ENCODE data around the gene LRP1.

LRP1 gene

DNA sequence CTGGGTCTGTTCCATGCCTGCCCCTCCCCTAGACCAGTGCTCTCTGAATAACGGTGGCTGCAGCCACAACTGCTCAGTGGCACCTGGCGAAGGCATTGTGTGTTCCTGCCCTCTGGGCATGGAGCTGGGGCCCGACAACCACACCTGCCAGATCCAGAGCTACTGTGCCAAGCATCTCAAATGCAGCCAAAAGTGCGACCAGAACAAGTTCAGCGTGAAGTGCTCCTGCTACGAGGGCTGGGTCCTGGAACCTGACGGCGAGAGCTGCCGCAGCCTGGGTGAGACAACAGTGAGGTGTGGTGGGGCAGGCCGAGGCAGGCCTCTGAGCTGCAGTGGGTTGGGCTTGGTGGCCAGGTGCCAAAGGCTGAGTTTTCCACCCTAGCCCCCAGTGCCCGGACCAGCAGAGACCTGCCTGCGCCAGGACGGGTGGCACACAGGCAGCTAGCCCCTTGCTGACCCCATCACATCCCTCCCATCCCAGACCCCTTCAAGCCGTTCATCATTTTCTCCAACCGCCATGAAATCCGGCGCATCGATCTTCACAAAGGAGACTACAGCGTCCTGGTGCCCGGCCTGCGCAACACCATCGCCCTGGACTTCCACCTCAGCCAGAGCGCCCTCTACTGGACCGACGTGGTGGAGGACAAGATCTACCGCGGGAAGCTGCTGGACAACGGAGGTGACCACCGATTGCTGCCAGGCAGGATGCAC lies 47.3 kb downstream of the LRP1 start:
- Histone ChIP-seq H3K9ac (no peak overlapping the region), H3K79me2 (no peaks in the 10 kb centered on the region), H2AFZ (no peak overlapping the region), H3K27me3 (ENCODE audit: control insufficient read depth, insufficient read depth, low read length) (no peaks in the 10 kb centered on the region), H3K4me2 (ENCODE audit: low read length) (no peak overlapping the region), H3K4me1 (no peaks in the 10 kb centered on the region), H3K36me3 (ENCODE audit: control insufficient read depth, insufficient read depth, low read length) (no peaks in the 10 kb centered on the region), H3K4me3 (ENCODE audit: low read depth, low read length) (no peak overlapping the region), H3K27ac (no peak overlapping the region), H3K9me3 (ENCODE audit: control insufficient read depth, low read length) (no peaks in the 10 kb centered on the region)
- TF ChIP-seq, protein P1, sequence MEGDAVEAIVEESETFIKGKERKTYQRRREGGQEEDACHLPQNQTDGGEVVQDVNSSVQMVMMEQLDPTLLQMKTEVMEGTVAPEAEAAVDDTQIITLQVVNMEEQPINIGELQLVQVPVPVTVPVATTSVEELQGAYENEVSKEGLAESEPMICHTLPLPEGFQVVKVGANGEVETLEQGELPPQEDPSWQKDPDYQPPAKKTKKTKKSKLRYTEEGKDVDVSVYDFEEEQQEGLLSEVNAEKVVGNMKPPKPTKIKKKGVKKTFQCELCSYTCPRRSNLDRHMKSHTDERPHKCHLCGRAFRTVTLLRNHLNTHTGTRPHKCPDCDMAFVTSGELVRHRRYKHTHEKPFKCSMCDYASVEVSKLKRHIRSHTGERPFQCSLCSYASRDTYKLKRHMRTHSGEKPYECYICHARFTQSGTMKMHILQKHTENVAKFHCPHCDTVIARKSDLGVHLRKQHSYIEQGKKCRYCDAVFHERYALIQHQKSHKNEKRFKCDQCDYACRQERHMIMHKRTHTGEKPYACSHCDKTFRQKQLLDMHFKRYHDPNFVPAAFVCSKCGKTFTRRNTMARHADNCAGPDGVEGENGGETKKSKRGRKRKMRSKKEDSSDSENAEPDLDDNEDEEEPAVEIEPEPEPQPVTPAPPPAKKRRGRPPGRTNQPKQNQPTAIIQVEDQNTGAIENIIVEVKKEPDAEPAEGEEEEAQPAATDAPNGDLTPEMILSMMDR (IDR thresholded peaks at IDR 0.05), result no peak

DNA sequence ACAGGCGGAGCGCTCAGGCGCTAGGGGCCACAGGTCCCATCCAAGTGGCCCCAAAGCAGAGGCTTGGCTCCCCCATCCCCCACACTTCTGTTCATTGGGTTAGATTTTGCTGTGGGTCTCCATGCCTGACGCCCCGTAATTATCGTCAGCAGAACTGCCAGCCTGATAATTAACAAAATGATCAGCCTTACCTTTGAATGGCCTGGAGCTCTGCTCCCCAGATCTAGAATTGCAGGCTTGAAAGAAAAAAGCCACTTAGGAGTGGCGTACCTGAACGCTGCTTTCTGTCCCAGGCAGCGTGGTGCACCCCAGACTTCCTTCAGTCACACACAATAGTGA lies 47.8 kb downstream of the LRP1 start:
- no peak overlapping the region for H2AFZ ChIP-seq
- no peaks in the 10 kb centered on the region for H3K79me2 ChIP-seq
- H3K36me3 ChIP-seq (ENCODE audit: control insufficient read depth, insufficient read depth, low read length), result no peaks in the 10 kb centered on the region
- no peak overlapping the region for H3K4me3 ChIP-seq (ENCODE audit: low read depth, low read length)
- H3K9ac ChIP-seq, result no peak overlapping the region
- no peaks in the 10 kb centered on the region for H3K9me3 ChIP-seq (ENCODE audit: control insufficient read depth, low read length)
- no peak overlapping the region for H3K4me2 ChIP-seq (ENCODE audit: low read length)
- no peaks in the 10 kb centered on the region for H3K27me3 ChIP-seq (ENCODE audit: control insufficient read depth, insufficient read depth, low read length)
- no peak overlapping the region for H3K27ac ChIP-seq
- H3K4me1 ChIP-seq, result no peaks in the 10 kb centered on the region
- TF ChIP-seq, protein P1 (IDR thresholded peaks at IDR 0.05), result no peak

DNA sequence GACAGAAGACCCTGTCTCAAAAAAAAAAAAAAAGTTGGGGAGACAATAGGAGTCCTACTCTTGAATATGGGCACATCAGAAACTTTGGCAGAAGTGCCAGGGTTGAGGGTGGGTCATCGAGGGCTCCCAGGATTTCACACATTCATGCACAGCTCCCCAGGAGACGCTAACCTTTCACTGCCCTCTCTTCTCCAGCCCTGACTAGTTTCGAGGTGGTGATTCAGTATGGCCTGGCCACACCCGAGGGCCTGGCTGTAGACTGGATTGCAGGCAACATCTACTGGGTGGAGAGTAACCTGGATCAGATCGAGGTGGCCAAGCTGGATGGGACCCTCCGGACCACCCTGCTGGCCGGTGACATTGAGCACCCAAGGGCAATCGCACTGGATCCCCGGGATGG lies 48.6 kb downstream of the LRP1 start:
- H3K4me3 ChIP-seq (ENCODE audit: low read depth, low read length), result no peak overlapping the region
- no peak overlapping the region for H3K4me2 ChIP-seq (ENCODE audit: low read length)
- H3K9me3 ChIP-seq (ENCODE audit: control insufficient read depth, low read length), result no peaks in the 10 kb centered on the region
- H3K27me3 ChIP-seq (ENCODE audit: control insufficient read depth, insufficient read depth, low read length), result no peaks in the 10 kb centered on the region
- no peak overlapping the region for H3K9ac ChIP-seq
- H3K79me2 ChIP-seq, result no peaks in the 10 kb centered on the region
- H3K4me1 ChIP-seq, result no peaks in the 10 kb centered on the region
- TF ChIP-seq, protein P1 (IDR thresholded peaks at IDR 0.05), result no peak
- no peaks in the 10 kb centered on the region for H3K36me3 ChIP-seq (ENCODE audit: control insufficient read depth, insufficient read depth, low read length)
- no peak overlapping the region for H3K27ac ChIP-seq
- no peak overlapping the region for H2AFZ ChIP-seq

DNA sequence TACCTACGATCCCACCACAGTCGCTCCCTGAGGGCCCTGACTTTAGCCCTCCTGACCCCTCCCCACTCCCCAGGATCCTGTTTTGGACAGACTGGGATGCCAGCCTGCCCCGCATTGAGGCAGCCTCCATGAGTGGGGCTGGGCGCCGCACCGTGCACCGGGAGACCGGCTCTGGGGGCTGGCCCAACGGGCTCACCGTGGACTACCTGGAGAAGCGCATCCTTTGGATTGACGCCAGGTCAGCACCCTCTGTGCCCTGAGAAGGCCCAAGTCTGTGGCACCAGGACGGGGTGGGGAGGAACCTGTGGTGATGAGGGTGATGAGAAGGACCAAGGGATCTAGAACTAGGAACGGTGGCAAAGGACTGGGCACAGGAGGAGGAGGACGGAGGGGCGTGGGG lies 49.1 kb downstream of the LRP1 start:
- H3K4me3 ChIP-seq (ENCODE audit: low read depth, low read length), result no peak overlapping the region
- H3K4me2 ChIP-seq (ENCODE audit: low read length), result no peak overlapping the region
- H2AFZ ChIP-seq, result no peak overlapping the region
- H3K36me3 ChIP-seq (ENCODE audit: control insufficient read depth, insufficient read depth, low read length), result no peaks in the 10 kb centered on the region
- no peak overlapping the region for H3K9ac ChIP-seq
- no peaks in the 10 kb centered on the region for H3K9me3 ChIP-seq (ENCODE audit: control insufficient read depth, low read length)
- TF ChIP-seq, protein P1 (IDR thresholded peaks at IDR 0.05), result no peak
- H3K27ac ChIP-seq, result no peak overlapping the region
- no peaks in the 10 kb centered on the region for H3K4me1 ChIP-seq
- H3K27me3 ChIP-seq (ENCODE audit: control insufficient read depth, insufficient read depth, low read length), result no peaks in the 10 kb centered on the region
- H3K79me2 ChIP-seq, result no peaks in the 10 kb centered on the region

DNA sequence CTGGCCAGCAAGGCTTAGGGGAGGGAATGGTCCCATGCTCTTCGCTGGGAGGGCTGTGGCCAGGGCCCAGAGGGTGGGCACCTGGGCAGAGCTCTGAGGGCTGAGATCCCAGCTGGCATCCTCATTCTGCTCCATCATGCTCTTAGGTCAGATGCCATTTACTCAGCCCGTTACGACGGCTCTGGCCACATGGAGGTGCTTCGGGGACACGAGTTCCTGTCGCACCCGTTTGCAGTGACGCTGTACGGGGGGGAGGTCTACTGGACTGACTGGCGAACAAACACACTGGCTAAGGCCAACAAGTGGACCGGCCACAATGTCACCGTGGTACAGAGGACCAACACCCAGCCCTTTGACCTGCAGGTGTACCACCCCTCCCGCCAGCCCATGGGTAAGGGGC lies 49.9 kb downstream of the LRP1 start:
- Histone ChIP-seq H2AFZ (no peak overlapping the region), H3K4me1 (no peaks in the 10 kb centered on the region), H3K36me3 (ENCODE audit: control insufficient read depth, insufficient read depth, low read length) (no peaks in the 10 kb centered on the region), H3K9me3 (ENCODE audit: control insufficient read depth, low read length) (no peaks in the 10 kb centered on the region), H3K27me3 (ENCODE audit: control insufficient read depth, insufficient read depth, low read length) (no peaks in the 10 kb centered on the region), H3K79me2 (no peaks in the 10 kb centered on the region), H3K4me3 (ENCODE audit: low read depth, low read length) (no peak overlapping the region), H3K27ac (no peak overlapping the region), H3K4me2 (ENCODE audit: low read length) (no peak overlapping the region), H3K9ac (no peak overlapping the region)
- TF ChIP-seq, protein P1 (IDR thresholded peaks at IDR 0.05), result no peak

Data from parathyroid adenoma (tissue), 2 donors.